ENCODE data around the gene AP3S2. TPM values are rescaled to one million over a fixed set of nuclear protein-coding genes. Genes with fewer than 3 reads are reported as not detected.

The AP3S2 gene
- polyA plus RNA-seq, 3 donors: 30.8 to 41.2 (median 32.4) TPM

DNA sequence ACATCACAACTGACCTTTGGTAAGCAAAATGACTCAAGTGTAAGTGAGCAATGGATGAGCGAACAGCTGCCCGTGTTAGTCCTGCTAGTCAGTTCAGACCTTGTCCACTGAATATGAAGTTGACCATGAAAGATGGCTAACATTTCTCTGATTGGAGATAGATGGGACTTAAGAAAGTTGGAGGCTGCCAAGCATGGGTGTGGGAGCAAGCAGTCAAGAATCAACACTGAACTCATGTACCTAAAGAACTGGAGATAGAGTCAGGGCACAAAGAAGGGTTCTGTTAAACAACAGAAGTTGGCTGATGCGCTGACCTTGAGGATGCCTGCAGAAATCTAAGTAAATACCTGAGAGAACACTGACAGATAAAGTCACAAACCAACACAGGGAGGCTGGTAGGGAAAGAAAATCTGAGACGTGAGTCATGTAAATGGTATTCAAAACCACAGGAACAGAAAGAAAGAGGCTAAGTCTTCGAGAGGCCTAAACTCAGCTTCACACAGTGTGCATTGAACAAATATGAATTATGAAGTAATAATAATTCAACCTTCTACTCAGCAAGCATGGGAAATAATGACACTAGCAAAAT is 48.4 kb downstream of the AP3S2 start:
- no peak overlapping the region for H3K4me3 Mint-ChIP-seq
- whole genome bisulfite sequencing (ENCODE audit: insufficient coverage): 100% methylated on average over 3 of the region's 5 CpGs

DNA sequence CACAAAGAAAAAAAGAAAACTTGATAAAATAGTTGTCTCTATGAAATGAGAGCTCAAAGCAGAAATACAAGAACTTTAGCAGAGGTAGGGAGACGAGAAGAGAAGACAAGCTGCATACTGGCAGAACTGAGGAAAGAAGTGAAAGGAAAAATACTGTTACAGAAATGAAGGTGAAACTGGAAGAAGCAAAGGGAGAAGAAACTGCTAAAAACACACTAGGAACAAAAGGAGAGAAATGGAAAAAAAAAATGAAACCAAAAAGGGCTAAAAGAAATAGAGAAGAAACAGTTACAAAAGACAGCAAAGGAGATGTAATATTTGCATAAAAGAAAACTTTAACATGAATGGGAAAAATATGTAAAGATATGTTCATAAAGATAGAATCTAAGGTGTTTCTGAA is 51.8 kb downstream of the AP3S2 start:
- Histone ChIP-seq H3K27ac (ENCODE audit: low read depth in 1 of 2, low read length in 2 of 2) (peak overlapping the region in 1 of 2 donors; percentile 24), H3K27me3 (ENCODE audit: control insufficient read depth in 2 of 2, insufficient read depth in 2 of 2, low read length in 2 of 2) (no peaks in the 10 kb centered on the region), H3K36me3 (replicated peaks in 1 of 2; ENCODE audit: control insufficient read depth in 1 of 2, insufficient read depth in 2 of 2, low read length in 2 of 2) (peaks cover 13 to 41% of the 10 kb centered on the region in 2 donors), H4K20me1 (ENCODE audit: insufficient read depth, low read length) (no peaks in the 10 kb centered on the region), H3K4me3 (replicated peaks in 1 of 3; ENCODE audit: low read depth in 2 of 3, low read length in 3 of 3) (no peak overlapping the region), H3K4me1 (ENCODE audit: control insufficient read depth in 1 of 2, insufficient read depth in 2 of 2, low read length in 2 of 2) (peaks cover 39 to 45% of the 10 kb centered on the region in 2 donors), H3K4me2 (replicated peaks; ENCODE audit: extremely low read depth, low read length, poor library complexity, severe bottlenecking) (no peak overlapping the region), H3K9me3 (replicated peaks in 1 of 2; ENCODE audit: control insufficient read depth in 1 of 2, insufficient read depth in 1 of 2, low read length in 2 of 2) (no peaks in the 10 kb centered on the region), H3K9ac (ENCODE audit: insufficient read depth, low read length, poor library complexity, severe bottlenecking) (no peak overlapping the region), H3K79me2 (ENCODE audit: insufficient read depth, low read length) (peaks cover 7% of the 10 kb centered on the region), H2AFZ (ENCODE audit: insufficient read depth, low read depth, low read length, poor library complexity, severe bottlenecking) (no peak overlapping the region)
- H3K27me3 Mint-ChIP-seq (ENCODE audit: low read depth in 3 of 3): no peaks in the 10 kb centered on the region
- H3K36me3 Mint-ChIP-seq: peaks cover 42 to 71% of the 10 kb centered on the region in 2 donors
- H3K27ac Mint-ChIP-seq: peak overlapping the region in 6 of 7 donors; percentile 3 to 70 (median 27)
- no peak for DNase-seq
- 50% methylated on average over 1 of the region's 1 CpG for WGBS (ENCODE audit: insufficient coverage)
- H3K9me3 Mint-ChIP-seq: no peaks in the 10 kb centered on the region
- H3K4me3 Mint-ChIP-seq: peak overlapping the region in 1 of 2 donors; percentile 2
- H3K4me1 Mint-ChIP-seq: peaks cover 58% of the 10 kb centered on the region
- TF ChIP-seq, protein P1, sequence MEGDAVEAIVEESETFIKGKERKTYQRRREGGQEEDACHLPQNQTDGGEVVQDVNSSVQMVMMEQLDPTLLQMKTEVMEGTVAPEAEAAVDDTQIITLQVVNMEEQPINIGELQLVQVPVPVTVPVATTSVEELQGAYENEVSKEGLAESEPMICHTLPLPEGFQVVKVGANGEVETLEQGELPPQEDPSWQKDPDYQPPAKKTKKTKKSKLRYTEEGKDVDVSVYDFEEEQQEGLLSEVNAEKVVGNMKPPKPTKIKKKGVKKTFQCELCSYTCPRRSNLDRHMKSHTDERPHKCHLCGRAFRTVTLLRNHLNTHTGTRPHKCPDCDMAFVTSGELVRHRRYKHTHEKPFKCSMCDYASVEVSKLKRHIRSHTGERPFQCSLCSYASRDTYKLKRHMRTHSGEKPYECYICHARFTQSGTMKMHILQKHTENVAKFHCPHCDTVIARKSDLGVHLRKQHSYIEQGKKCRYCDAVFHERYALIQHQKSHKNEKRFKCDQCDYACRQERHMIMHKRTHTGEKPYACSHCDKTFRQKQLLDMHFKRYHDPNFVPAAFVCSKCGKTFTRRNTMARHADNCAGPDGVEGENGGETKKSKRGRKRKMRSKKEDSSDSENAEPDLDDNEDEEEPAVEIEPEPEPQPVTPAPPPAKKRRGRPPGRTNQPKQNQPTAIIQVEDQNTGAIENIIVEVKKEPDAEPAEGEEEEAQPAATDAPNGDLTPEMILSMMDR (IDR thresholded peaks at IDR 0.05): no peak
- intact Hi-C loops (cut with micrococcal nuclease): no loop called here

More for the DNA sequence above, 48.4 kb downstream of the AP3S2 start:
- Histone ChIP-seq H3K9me3 (replicated peaks in 1 of 2; ENCODE audit: control insufficient read depth in 1 of 2, insufficient read depth in 1 of 2, low read length in 2 of 2) (no peaks in the 10 kb centered on the region), H3K4me1 (ENCODE audit: control insufficient read depth in 1 of 2, insufficient read depth in 2 of 2, low read length in 2 of 2) (peaks cover 38 to 45% of the 10 kb centered on the region in 2 donors), H3K4me3 (replicated peaks in 1 of 3; ENCODE audit: low read depth in 2 of 3, low read length in 3 of 3) (no peak overlapping the region), H4K20me1 (ENCODE audit: insufficient read depth, low read length) (no peaks in the 10 kb centered on the region), H3K4me2 (replicated peaks; ENCODE audit: extremely low read depth, low read length, poor library complexity, severe bottlenecking) (no peak overlapping the region), H3K79me2 (ENCODE audit: insufficient read depth, low read length) (peaks cover 12% of the 10 kb centered on the region), H3K9ac (ENCODE audit: insufficient read depth, low read length, poor library complexity, severe bottlenecking) (no peak overlapping the region), H3K36me3 (replicated peaks in 1 of 2; ENCODE audit: control insufficient read depth in 1 of 2, insufficient read depth in 2 of 2, low read length in 2 of 2) (peaks cover 13 to 41% of the 10 kb centered on the region in 2 donors), H3K27me3 (ENCODE audit: control insufficient read depth in 2 of 2, insufficient read depth in 2 of 2, low read length in 2 of 2) (no peaks in the 10 kb centered on the region), H3K27ac (ENCODE audit: low read depth in 1 of 2, low read length in 2 of 2) (no peak overlapping the region), H2AFZ (ENCODE audit: insufficient read depth, low read depth, low read length, poor library complexity, severe bottlenecking) (no peak overlapping the region)
- TF ChIP-seq, protein P1 (IDR thresholded peaks at IDR 0.05): no peak
- Mint-ChIP-seq H3K36me3 (peaks cover 51 to 82% of the 10 kb centered on the region in 2 donors), H3K27ac (peak overlapping the region in 3 of 7 donors; percentile 9 to 82 (median 48)), H3K27me3 (ENCODE audit: low read depth in 3 of 3) (no peaks in the 10 kb centered on the region), H3K9me3 (no peaks in the 10 kb centered on the region), H3K4me1 (peaks cover 58% of the 10 kb centered on the region)
- no peak for DNase-seq
- intact Hi-C loops (cut with micrococcal nuclease): loop anchor here (5.0 kb wide), 2 partner anchors 33 to 63 kb away; partner anchors contain the start of gene ANPEP (in 1 of the 2)
